ENCODE results near the gene LBHD1.

DNA sequence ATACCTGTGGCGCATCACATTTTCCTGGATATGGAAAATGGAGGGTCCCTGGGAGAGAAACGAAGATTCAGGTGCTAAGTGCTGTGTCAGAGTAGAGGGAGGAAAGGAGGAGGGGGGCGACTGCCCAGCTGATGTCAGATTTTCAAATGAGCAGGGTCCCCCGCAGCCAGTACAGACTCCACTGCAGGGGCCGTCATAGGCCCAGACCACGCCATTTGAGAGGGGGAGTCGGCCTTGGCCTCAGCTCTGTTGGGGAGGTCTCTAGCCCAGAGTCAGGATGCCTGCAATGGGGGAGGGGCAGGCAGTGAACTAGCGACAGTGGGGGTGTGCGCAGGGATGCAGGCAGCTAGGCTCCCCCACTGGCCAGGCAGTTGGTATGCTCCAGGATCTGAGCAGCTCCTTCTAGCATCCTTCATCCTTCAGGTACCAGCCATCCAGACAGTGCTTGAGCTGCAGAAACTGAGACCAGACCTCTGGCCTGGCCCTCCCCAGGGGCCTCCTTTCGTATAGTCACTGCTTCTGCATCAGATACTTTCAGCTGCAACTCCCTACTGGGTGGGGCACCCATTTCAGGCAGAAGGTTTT lies 35.3 kb upstream of the LBHD1 start, which contains the start of the genes BSCL2 and GNG3:
- TF ChIP-seq, protein P1, sequence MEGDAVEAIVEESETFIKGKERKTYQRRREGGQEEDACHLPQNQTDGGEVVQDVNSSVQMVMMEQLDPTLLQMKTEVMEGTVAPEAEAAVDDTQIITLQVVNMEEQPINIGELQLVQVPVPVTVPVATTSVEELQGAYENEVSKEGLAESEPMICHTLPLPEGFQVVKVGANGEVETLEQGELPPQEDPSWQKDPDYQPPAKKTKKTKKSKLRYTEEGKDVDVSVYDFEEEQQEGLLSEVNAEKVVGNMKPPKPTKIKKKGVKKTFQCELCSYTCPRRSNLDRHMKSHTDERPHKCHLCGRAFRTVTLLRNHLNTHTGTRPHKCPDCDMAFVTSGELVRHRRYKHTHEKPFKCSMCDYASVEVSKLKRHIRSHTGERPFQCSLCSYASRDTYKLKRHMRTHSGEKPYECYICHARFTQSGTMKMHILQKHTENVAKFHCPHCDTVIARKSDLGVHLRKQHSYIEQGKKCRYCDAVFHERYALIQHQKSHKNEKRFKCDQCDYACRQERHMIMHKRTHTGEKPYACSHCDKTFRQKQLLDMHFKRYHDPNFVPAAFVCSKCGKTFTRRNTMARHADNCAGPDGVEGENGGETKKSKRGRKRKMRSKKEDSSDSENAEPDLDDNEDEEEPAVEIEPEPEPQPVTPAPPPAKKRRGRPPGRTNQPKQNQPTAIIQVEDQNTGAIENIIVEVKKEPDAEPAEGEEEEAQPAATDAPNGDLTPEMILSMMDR (IDR thresholded peaks at IDR 0.05; ENCODE audit: low read length), result no peak
- no peak for TF ChIP-seq EZH2 (IDR thresholded peaks at IDR 0.05; ENCODE audit: borderline replicate concordance, low read length)
